Lung (tissue), 12 donors: ENCODE results near the gene RFK. TPM values are rescaled to one million over a fixed set of nuclear protein-coding genes. Genes with fewer than 3 reads are reported as not detected.

Experiments used
- ATAC-seq: fragments of 200-7000 bp; cut with Tn5 transposase; one replicate; pipeline ENCODE4 v1.9.1; 2020; ENCODE audit warnings: moderate number of reproducible peaks; ENCODE audit not compliant: insufficient read depth, low FRiP score
- DNase-seq, 3 donors: peaks; one replicate each; pipeline ENCODE4 v3.0.0-alpha.2; 2013 to 2017
- H3K27ac ChIP-seq, 2 donors: one replicate each; pipeline ENCODE4 v1.5.1; 2013; ENCODE audit warnings: mild to moderate bottlenecking in 2 of 2, moderate library complexity in 2 of 2, control low read depth in 1 of 2, inconsistent platforms in 1 of 2, low read depth in 1 of 2, low read length in 1 of 2
- H3K27me3 ChIP-seq, 3 donors: one replicate each; pipeline ENCODE4 v1.5.1; 2013; ENCODE audit warnings: low read length in 2 of 3; ENCODE audit not compliant: control insufficient read depth in 3 of 3, insufficient read depth in 3 of 3
- H3K36me3 ChIP-seq, 4 donors: one replicate each; pipeline ENCODE4 v1.5.1; 2013; ENCODE audit warnings: low read length in 4 of 4, mild to moderate bottlenecking in 1 of 4, moderate library complexity in 1 of 4; ENCODE audit not compliant: control insufficient read depth in 4 of 4, insufficient read depth in 4 of 4
- H3K4me1 ChIP-seq, 5 donors: one replicate each; pipeline ENCODE4 v1.5.1; 2013; ENCODE audit warnings: low read length in 5 of 5, mild to moderate bottlenecking in 2 of 5, moderate library complexity in 1 of 5; ENCODE audit not compliant: control insufficient read depth in 5 of 5, insufficient read depth in 5 of 5
- H3K4me3 ChIP-seq: one replicate; pipeline ENCODE4 v1.5.1; 2013; ENCODE audit warnings: mild to moderate bottlenecking, control low read depth, moderate library complexity
- H3K9ac ChIP-seq, 2 donors: one replicate each; pipeline ENCODE4 v1.5.1; 2013; ENCODE audit warnings: low read length in 2 of 2, control low read depth in 1 of 2; ENCODE audit not compliant: insufficient read depth in 1 of 2
- H3K9me3 ChIP-seq, 4 donors: one replicate each; pipeline ENCODE4 v1.5.1; 2013; ENCODE audit warnings: low read length in 3 of 4, mild to moderate bottlenecking in 1 of 4, moderate library complexity in 1 of 4; ENCODE audit not compliant: control insufficient read depth in 4 of 4, insufficient read depth in 3 of 4
- CTCF ChIP-seq: IDR thresholded peaks from 2 replicates; pipeline ENCODE4 v1.5.1; 2012; ENCODE audit warnings: mild to moderate bottlenecking; ENCODE audit errors: control extremely low read depth, extremely low read depth
- WGBS, 2 donors: extraction: QIAGEN DNeasy Blood & Tissue Kit; methylation state at CpG; one replicate each; pipeline ENCODE4 v1.1.7; 2013; 5-methylcytosine and 5-hydroxymethylcytosine counted together
- polyA plus RNA-seq, 2 donors: library from polyadenylated mRNA; stranded (reverse); fragments of 200-250 nt; gene quantifications; one replicate each; pipeline ENCODE4 v1.2.1, GENCODE V29; 2013
- total RNA-seq, 2 donors: library from RNA; depleted of rRNA in 1 of 2; stranded (reverse); fragments of >200 nt in 1 of 2; gene quantifications; one replicate each; pipeline ENCODE4 v1.2.1, GENCODE V29; 2014 to 2021
- donor health status: control.
- donor health status: control.
- donor health status: Bipolar disorder and iron deficiency.
- donor health status: healthy.
- donor health status: DM: yes; HTN: yes; CAD: no.

Gene RFK
- total and polyA plus RNA-seq, 4 donors = 9.3 to 17.4 (median 15.5) TPM

- no peak for TF ChIP-seq CTCF
- H3K4me3 ChIP-seq = no peak overlapping the region
- no peaks in the 10 kb centered on the region for H3K36me3 ChIP-seq
- H3K27me3 ChIP-seq = no peaks in the 10 kb centered on the region
- DNase-seq = no peak
- H3K27ac ChIP-seq = no peak overlapping the region
- H3K9ac ChIP-seq = no peak overlapping the region
- no peaks in the 10 kb centered on the region for H3K4me1 ChIP-seq
- no peak for ATAC-seq
- 82 to 87% methylated on average over 4 of the region's 4 CpGs for WGBS, 2 donors
- H3K9me3 ChIP-seq = no peaks in the 10 kb centered on the region
Observed at GRCh38 chr9:76359365-76359764, 34.9 kb downstream of the RFK start.

DNA sequence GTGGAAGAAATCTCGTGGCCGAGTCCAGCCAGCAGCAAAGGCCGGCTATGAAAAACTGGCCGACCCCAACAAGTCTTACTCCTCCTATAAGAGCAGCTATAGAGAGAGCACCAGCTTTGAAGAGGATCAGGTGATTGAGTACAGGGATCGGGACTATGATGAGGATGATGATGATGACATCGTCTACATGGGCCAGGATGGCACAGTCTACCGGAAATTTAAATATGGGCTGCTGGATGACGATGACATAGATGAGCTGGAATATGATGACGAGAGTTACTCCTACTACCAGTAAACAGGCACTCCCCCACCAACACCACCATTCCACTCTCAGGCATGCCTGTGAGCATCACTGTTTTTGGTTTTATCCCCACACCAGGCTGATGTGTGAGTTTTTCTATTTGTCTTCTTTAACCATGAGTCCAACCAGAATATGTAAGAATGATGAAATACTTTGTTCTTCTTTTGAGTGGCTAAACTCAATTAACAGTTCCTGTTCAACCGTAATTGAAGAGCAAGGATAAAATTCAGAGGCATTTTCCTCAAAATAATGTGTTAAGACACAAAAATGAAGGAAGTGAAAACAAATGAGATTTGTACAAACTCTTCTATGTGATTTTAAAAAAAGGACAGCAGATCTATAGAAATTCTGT, 35.5 kb downstream of the RFK start:
- H3K9ac ChIP-seq = no peak overlapping the region
- peaks cover 0 to 2% (median 0%) of the 10 kb centered on the region in 4 donors for H3K9me3 ChIP-seq
- H3K4me1 ChIP-seq = no peaks in the 10 kb centered on the region
- DNase-seq (no peak), ATAC-seq (no peak)
- TF ChIP-seq CTCF = no peak
- no peaks in the 10 kb centered on the region for H3K27me3 ChIP-seq
- H3K27ac ChIP-seq = no peak overlapping the region
- WGBS, 2 donors = 85 to 90% methylated on average over 10 of the region's 10 CpGs
- H3K36me3 ChIP-seq = no peaks in the 10 kb centered on the region
- H3K4me3 ChIP-seq = no peak overlapping the region

- no peak for TF ChIP-seq CTCF
- no peak overlapping the region for H3K4me3 ChIP-seq
- DNase-seq = no peak
- no peak overlapping the region for H3K27ac ChIP-seq
- no peaks in the 10 kb centered on the region for H3K36me3 ChIP-seq
- H3K9ac ChIP-seq = no peak overlapping the region
- H3K9me3 ChIP-seq = peaks cover 0 to 2% (median 0%) of the 10 kb centered on the region in 4 donors
- 50 to 66% methylated on average over 1 of the region's 1 CpG for WGBS, 2 donors
- ATAC-seq = no peak
- H3K27me3 ChIP-seq = no peaks in the 10 kb centered on the region
- H3K4me1 ChIP-seq = no peaks in the 10 kb centered on the region
Observed at GRCh38 chr9:76357555-76357954, 36.7 kb downstream of the RFK start.

- no peak overlapping the region for H3K9ac ChIP-seq
- no peak for ATAC-seq
- no peaks in the 10 kb centered on the region for H3K27me3 ChIP-seq
- H3K36me3 ChIP-seq = no peaks in the 10 kb centered on the region
- no peak for DNase-seq
- H3K27ac ChIP-seq = no peak overlapping the region
- TF ChIP-seq CTCF = no peak
- no peaks in the 10 kb centered on the region for H3K4me1 ChIP-seq
- peaks cover 0 to 2% (median 0%) of the 10 kb centered on the region in 4 donors for H3K9me3 ChIP-seq
- WGBS, 2 donors = 85 to 87% methylated on average over 6 of the region's 6 CpGs
- H3K4me3 ChIP-seq = no peak overlapping the region
Observed at GRCh38 chr9:76355886-76356285, 38.3 kb downstream of the RFK start.
